Measurements from ENCODE around the gene C14orf119. TPM values are rescaled to one million over a fixed set of nuclear protein-coding genes. Genes with fewer than 3 reads are reported as not detected.

Gene C14orf119
- polyA plus RNA-seq, result 10 to 100 TPM; 16.3 to 54.9 (median 45.0) TPM

GRCh38 chr14:23095196-23096108 is at the start of gene C14orf119:
Gene C14orf119 (plus strand): TSS chr14:23095505. CDS start chr14:23097659, 2,154 bp downstream.
- 0 to 1% (median 0%) methylated on average over 46 of the region's 46 CpGs for WGBS, 3 donors
- H3K27ac ChIP-seq (ENCODE audit: low read depth, low read length), result peak within 1 kb of the TSS; percentile 76

GRCh38 chr14:23047034-23047634 is 48.2 kb upstream of the C14orf119 start:
- 66 to 71% (median 66%) methylated on average over 6 of the region's 6 CpGs for WGBS, 3 donors
- no peak overlapping the region for H3K27ac ChIP-seq (ENCODE audit: low read depth, low read length)

GRCh38 chr14:23047751-23048693 is 47.3 kb upstream of the C14orf119 start:
- 74 to 84% (median 78%) methylated on average over 49 to 85 of the region's 85 CpGs for WGBS, 3 donors
- H3K27ac ChIP-seq (ENCODE audit: low read depth, low read length), result no peak overlapping the region

GRCh38 chr14:23049011-23049410 is 46.3 kb upstream of the C14orf119 start:
- 97 to 99% (median 98%) methylated on average over 9 of the region's 9 CpGs for WGBS, 3 donors
- H3K27ac ChIP-seq (ENCODE audit: low read depth, low read length), result no peak overlapping the region

- WGBS, 3 donors, result 80 to 84% (median 80%) methylated on average over 5 of the region's 5 CpGs
- H3K27ac ChIP-seq (ENCODE audit: low read depth, low read length), result no peak overlapping the region
Observed at GRCh38 chr14:23051141-23052057, 43.9 kb upstream of the C14orf119 start.

- WGBS, 3 donors, result 75 to 90% (median 76%) methylated on average over 14 of the region's 14 CpGs
- H3K27ac ChIP-seq (ENCODE audit: low read depth, low read length), result no peak overlapping the region
Observed at GRCh38 chr14:23052182-23052623, 43.1 kb upstream of the C14orf119 start.

- 64 to 92% (median 83%) methylated on average over 3 of the region's 3 CpGs for WGBS, 3 donors
Observed at GRCh38 chr14:23052671-23053070, 42.6 kb upstream of the C14orf119 start.

GRCh38 chr14:23053426-23053825 is 41.9 kb upstream of the C14orf119 start:
- WGBS, 3 donors, result 95 to 97% (median 96%) methylated on average over 8 to 10 of the region's 10 CpGs
- no peak overlapping the region for H3K27ac ChIP-seq (ENCODE audit: low read depth, low read length)

More at GRCh38 chr14:23052671-23053070, 42.6 kb upstream of the C14orf119 start:
- H3K27ac ChIP-seq (ENCODE audit: low read depth, low read length), result no peak overlapping the region

- WGBS, 3 donors, result 75 to 80% (median 76%) methylated on average over 17 of the region's 17 CpGs
- H3K27ac ChIP-seq (ENCODE audit: low read depth, low read length), result no peak overlapping the region
Observed at GRCh38 chr14:23054000-23054811, 41.1 kb upstream of the C14orf119 start.

- WGBS, 3 donors, result 93 to 96% (median 96%) methylated on average over 12 of the region's 12 CpGs
- no peak overlapping the region for H3K27ac ChIP-seq (ENCODE audit: low read depth, low read length)
Observed at GRCh38 chr14:23055147-23055550, 40.2 kb upstream of the C14orf119 start.

- WGBS, 3 donors, result 62 to 82% (median 74%) methylated on average over 6 of the region's 6 CpGs
- H3K27ac ChIP-seq (ENCODE audit: low read depth, low read length), result no peak overlapping the region
Observed at GRCh38 chr14:23055621-23056144, 39.6 kb upstream of the C14orf119 start.

GRCh38 chr14:23056145-23056955 is 39.0 kb upstream of the C14orf119 start:
- no peak overlapping the region for H3K27ac ChIP-seq (ENCODE audit: low read depth, low read length)
- 5 to 13% (median 9%) methylated on average over 16 to 17 of the region's 17 CpGs for WGBS, 3 donors

- H3K27ac ChIP-seq (ENCODE audit: low read depth, low read length), result no peak within 1 kb of the TSS
- 2 to 5% (median 4%) methylated on average over 32 to 73 of the region's 73 CpGs for WGBS, 3 donors
Observed at GRCh38 chr14:23056956-23057756, 38.1 kb upstream of the C14orf119 start, which contains the start of gene CDH24. Gene CDH24 (minus strand): TSS chr14:23057520. CDS start chr14:23055733, 1,787 bp downstream.

GRCh38 chr14:23057757-23058653 is 37.3 kb upstream of the C14orf119 start:
- WGBS, 3 donors, result 1 to 2% (median 2%) methylated on average over 50 to 51 of the region's 51 CpGs
- H3K27ac ChIP-seq (ENCODE audit: low read depth, low read length), result no peak overlapping the region

Measured in adipose tissue (tissue), 3 donors.